RKO (cell line): ENCODE data around the gene ADAM8.
"Not testable (repeated sequence)": the region's sequence is repeated elsewhere in the genome, so short reads cannot be mapped to it uniquely, and the experiment has no call there.

Experiments
- DNase-seq: peaks from one replicate; pipeline ENCODE4 v3.0.0-alpha.2; 2016; ENCODE audit warnings: low spot score

ADAM8 gene

DNA sequence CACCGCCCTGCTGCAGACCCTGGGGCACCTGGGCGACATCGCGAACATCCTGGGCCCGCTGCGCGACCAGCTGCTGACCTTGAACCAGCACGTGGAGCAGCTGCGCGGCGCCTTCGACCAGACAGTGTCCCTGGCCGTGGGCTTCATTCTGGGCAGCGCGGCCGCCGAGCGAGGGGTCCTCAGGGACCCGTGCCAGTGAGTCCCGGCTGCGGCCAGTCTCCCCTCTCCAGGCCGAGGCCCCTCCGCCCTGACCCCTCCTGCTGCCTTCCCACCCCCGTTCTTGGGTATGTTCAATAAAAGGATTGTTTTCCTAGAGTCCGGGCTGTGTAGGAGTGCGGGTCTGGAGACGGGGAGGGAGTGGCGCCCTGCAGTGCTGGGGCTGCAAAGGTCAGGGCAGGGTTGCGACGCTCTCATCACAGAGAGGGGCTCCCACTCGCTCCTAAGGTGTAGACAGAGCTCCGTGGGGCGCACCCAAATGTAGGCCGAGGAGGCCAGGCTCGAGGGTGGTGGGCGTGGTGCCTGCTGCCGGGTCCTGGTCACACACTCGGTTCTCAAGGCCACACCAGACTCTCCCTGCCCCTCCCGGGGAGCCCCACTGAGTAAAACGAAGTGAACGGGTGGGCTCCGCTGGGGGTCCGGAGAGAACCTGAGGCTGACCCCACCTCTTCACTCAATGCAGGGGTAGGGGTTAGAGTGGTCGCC, 45.3 kb downstream of the ADAM8 start:
- no peak for DNase-seq

GRCh38 chr10:133230387-133231195, 46.1 kb downstream of the ADAM8 start:
- no peak for DNase-seq

GRCh38 chr10:133230044-133230361, 46.7 kb downstream of the ADAM8 start, which contains the start of gene UTF1:
Gene UTF1 (plus strand): TSS chr10:133230217. CDS start chr10:133230289, 72 bp downstream.
- no peak for DNase-seq

GRCh38 chr10:133229265-133230043, 47.2 kb downstream of the ADAM8 start:
- DNase-seq = no peak

- no peak for DNase-seq
Measured at GRCh38 chr10:133227256-133227655, 49.4 kb downstream of the ADAM8 start.

DNA sequence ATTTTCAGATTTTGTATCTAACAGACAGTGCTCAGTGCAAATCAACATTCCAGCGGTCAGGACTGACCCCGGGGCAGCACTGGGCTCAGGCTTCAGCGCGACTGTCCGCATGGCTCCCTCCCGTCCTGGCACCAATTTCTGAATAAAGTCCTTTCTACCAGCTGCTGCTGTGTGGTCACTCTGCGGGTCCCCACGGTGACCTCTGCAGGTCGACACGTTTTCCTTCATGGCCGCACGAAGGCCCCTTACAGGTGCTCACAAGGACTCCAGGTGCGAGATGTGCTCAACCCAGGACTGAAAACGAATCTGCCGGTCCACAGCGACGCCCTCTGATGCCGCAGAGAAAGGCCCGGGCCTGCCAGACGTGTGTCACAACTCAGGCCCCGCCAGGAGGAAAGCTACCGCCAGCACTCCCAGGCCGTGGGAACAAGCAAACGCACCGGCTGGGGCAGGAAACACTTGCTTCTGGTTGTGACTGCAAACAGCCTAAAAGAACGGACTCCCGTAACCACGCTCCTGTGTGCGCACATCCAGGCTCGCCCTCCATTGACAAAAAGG, 50.3 kb downstream of the ADAM8 start:
- no peak for DNase-seq

- no peak for DNase-seq
Measured at GRCh38 chr10:133225707-133226191, 50.9 kb downstream of the ADAM8 start.

GRCh38 chr10:133224756-133225372, 51.8 kb downstream of the ADAM8 start:
- no peak for DNase-seq

- no peak for DNase-seq
Measured at GRCh38 chr10:133224076-133224475, 52.6 kb downstream of the ADAM8 start.

GRCh38 chr10:133221756-133222155, 54.9 kb downstream of the ADAM8 start:
- not testable (repeated sequence) for DNase-seq

DNA sequence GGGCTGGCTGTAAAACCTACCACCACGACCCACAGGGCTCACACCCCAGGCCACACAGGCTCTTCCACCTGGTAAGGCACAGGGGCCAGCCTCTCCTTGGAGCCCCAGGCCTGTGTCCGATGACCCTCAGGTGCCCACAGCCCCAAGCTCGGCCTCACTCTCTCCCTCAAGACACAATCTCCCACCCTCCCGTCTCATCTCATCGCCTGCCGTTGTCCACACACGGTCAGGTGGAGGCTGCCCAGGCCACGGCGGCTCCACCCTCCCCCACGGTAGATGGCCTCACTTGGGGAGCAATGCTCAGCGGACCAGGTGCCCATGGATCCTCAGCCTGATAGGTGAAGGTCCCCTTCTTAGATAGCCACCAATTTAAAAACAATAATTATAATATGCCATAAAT, 55.3 kb downstream of the ADAM8 start:
- DNase-seq = no peak

DNA sequence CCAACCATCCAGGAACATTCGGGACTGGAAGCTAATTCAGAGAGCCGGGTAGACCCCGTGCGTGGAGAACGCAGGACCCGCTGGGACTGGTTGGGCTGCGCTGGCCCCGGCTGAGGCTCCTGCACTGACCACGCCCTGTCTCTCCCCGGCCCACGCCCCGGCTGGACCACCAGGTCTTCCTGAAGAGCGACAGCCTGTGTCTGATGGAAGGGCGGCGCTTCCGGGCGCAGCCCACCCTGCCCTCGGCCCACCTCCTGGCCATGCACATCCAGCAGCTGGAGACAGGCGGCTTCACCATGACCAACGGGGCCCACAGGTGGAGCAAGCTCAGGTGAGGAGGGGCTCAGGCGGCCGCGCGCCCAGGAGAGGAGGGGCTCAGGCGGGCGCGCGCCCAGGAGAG, 56.9 kb downstream of the ADAM8 start:
- no peak for DNase-seq

DNA sequence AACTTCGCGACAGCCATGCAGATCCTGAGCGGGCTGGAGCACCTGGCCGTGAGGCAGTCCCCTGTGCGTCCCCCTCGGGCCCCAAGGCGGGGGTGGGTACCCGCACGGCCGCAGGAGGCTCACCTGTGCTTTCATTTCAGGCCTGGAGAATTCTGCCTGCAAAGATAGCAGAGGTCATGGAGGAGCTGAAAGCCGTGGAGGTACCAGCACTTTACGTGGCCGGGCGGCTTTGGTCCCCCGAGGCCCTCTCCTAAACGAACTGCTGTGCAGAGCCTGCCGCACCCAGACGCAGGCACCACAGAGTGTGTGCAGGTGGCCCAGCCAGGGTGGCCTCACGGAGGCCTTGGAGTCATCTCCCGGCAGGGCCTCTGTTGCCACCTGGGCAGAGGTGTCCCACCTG, 57.8 kb downstream of the ADAM8 start:
- no peak for DNase-seq

DNA sequence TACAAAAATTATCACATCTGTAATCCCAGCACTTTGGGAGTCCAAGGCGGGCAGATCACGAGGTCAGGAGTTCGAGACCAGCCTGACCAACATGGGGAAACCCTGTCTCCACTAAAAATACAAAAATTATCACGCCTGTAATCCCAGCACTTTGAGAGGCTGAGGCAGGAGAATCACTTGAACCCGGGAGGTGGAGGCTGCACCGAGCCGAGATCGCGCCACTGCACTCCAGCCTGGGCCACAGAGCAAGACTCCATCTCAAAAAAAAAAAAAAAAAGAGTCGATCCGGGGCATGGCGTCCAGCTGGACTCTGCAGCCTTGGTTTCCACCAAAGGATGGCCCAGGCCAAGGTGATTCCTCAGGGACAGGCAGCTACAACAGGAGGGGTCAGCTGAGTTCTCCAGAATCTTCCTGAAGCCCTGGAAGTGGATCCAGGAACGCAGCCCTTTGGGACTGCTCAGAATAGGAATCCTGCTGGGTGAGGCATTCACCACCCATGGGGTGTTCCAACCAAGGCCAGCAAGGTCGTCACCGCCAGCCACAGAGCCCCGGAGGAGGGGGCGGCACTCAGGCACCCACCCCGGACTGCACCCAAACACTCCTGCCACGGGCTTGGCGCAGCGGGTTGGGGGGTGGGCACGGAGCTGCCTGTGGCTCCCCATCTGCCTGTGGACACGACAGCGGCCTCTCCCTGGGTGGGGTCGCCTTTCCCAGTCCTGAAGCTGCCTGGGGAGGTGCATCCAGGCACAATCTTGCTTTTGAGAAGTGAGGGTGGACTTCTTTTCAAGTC, 58.7 kb downstream of the ADAM8 start:
- no peak for DNase-seq

- DNase-seq = no peak
Measured at GRCh38 chr10:133216776-133217175, 59.9 kb downstream of the ADAM8 start.

DNA sequence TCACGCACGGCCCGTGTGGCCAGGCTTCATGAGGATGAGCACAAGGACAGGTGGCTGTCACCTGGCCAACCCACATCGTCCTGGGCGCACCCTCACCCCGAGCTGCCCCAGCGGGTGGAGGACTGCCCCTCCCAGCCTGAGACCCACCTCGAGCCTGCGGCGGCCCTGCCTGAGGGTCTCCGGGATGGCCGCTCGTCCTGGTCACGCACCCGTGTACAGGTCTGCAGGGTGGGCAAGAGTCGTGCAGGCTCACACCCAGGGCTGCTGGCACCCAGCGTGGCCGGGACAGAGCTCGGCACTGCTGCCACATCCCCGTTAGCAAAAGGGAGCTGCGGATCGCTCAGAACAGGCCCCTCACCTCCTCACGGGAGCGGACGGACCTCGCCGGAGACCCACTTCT, 61.1 kb downstream of the ADAM8 start:
- DNase-seq = no peak

GRCh38 chr10:133214468-133215410, 61.9 kb downstream of the ADAM8 start:
- no peak for DNase-seq

GRCh38 chr10:133213641-133214467, 62.8 kb downstream of the ADAM8 start:
- no peak for DNase-seq
